Psoas muscle (tissue), 8 donors: ENCODE data around the gene RELN. TPM values are rescaled to one million over a fixed set of nuclear protein-coding genes. Genes with fewer than 3 reads are reported as not detected.

Source experiments
- ATAC-seq, 4 donors: fragments of 200-7000 bp; cut with Tn5 transposase; one replicate each; pipeline ENCODE4 v1.9.1; 2020; ENCODE audit warnings: moderate library complexity in 3 of 4, mild to moderate bottlenecking in 2 of 4
- DNase-seq, 2 donors: peaks; one replicate each; pipeline ENCODE4 v3.0.0-alpha.2; 2020
- H3K27ac ChIP-seq: fragments of 200-600 bp; one replicate; pipeline ENCODE4 v1.8.0; 2022
- H3K27me3 ChIP-seq, 3 donors: fragments of 200-600 bp in 1 of 3; one replicate each; pipeline versions ENCODE4 v1.6.1 to v1.8.0; 2013 to 2022; ENCODE audit warnings: low read length in 2 of 3, mild to moderate bottlenecking in 2 of 3, moderate library complexity in 1 of 3; ENCODE audit not compliant: insufficient read depth in 3 of 3
- H3K36me3 ChIP-seq, 2 donors: fragments of 200-600 bp in 1 of 2; one replicate each; pipeline versions ENCODE4 v1.6.1 to v1.8.0; 2013 to 2022; ENCODE audit warnings: low read depth in 1 of 2, mild to moderate bottlenecking in 1 of 2, moderate library complexity in 1 of 2; ENCODE audit not compliant: insufficient read depth in 1 of 2
- H3K4me1 ChIP-seq: fragments of 200-600 bp; one replicate; pipeline ENCODE4 v1.8.0; 2022
- H3K4me3 ChIP-seq: fragments of 200-600 bp; one replicate; pipeline ENCODE4 v1.8.0; 2022; ENCODE audit warnings: mild to moderate bottlenecking
- H3K9me3 ChIP-seq: fragments of 200-600 bp; one replicate; pipeline ENCODE4 v1.8.0; 2022
- CTCF ChIP-seq: fragments of 200-600 bp; IDR thresholded peaks from one replicate; pipeline ENCODE4 v1.8.0; 2022; ENCODE audit warnings: antibody characterized with exemption
- WGBS, 3 donors: extraction: QIAGEN DNeasy Blood & Tissue Kit; methylation state at CpG; one replicate each; pipeline versions ENCODE4 v1.1.6 to v1.1.7; 2013; 5-methylcytosine and 5-hydroxymethylcytosine counted together
- intact Hi-C, 2 donors: fragments of 100-400 bp; cut with DNase I; formaldehyde crosslinking; loops; one replicate each; pipeline versions ENCODE4 v1.11.0 to v1.14.2; 2022
- polyA plus RNA-seq, 3 donors: library from polyadenylated mRNA; stranded (reverse); fragments of 200-250 nt; gene quantifications; one replicate each; pipeline ENCODE4 v1.2.3, GENCODE V29; 2013
- total RNA-seq, 4 donors: library from RNA; stranded (reverse); fragmentation: NEBNext Ultra II Directional in 2 of 4; extraction: Animal tissue kit (Norgen Biotek cat#: 25700) in 2 of 4; gene quantifications; one replicate each; pipeline versions ENCODE4 v1.2.1 to v1.2.4, GENCODE V29; 2021 to 2023
- donor health status: healthy with polysubstance abuse.
- donor health status: DM: no; HTN: no; CAD: no; lungs with moderate emphysema.
- donor health status: Bipolar disorder and iron deficiency.
- donor health status: healthy.
- donor health status: DM: yes; HTN: yes; CAD: no.
- donor health status: DM: no; HTN: no; CAD: no.
- donor health status: DM: no; HTN: no; CAD: no.
- donor health status: DM: yes; HTN: yes; CAD: no.

RELN gene
- total and polyA plus RNA-seq, 7 donors = 0.10 to 0.44 (median 0.32) TPM

- 71 to 80% (median 75%) methylated on average over 6 of the region's 6 CpGs for WGBS, 3 donors
- H3K27ac ChIP-seq = no peak overlapping the region
- no peak for DNase-seq
- intact Hi-C loops = no loop called here
- TF ChIP-seq CTCF = no peak
- no peaks in the 10 kb centered on the region for H3K36me3 ChIP-seq
- no peak overlapping the region for H3K4me3 ChIP-seq
- no peaks in the 10 kb centered on the region for H3K4me1 ChIP-seq
- no peak for ATAC-seq
- H3K27me3 ChIP-seq = peaks cover 5 to 44% (median 11%) of the 10 kb centered on the region in 3 donors
- H3K9me3 ChIP-seq = no peaks in the 10 kb centered on the region
Measured at GRCh38 chr7:103985565-103986126, 3.8 kb downstream of the RELN start.

- no peaks in the 10 kb centered on the region for H3K4me1 ChIP-seq
- H3K9me3 ChIP-seq = no peaks in the 10 kb centered on the region
- no peaks in the 10 kb centered on the region for H3K36me3 ChIP-seq
- H3K27ac ChIP-seq = no peak overlapping the region
- H3K4me3 ChIP-seq = no peak overlapping the region
- ATAC-seq (no peak), DNase-seq (no peak)
- no peak for TF ChIP-seq CTCF
- intact Hi-C loops = no loop called here
- peaks cover 5 to 31% (median 11%) of the 10 kb centered on the region in 3 donors for H3K27me3 ChIP-seq
- WGBS, 3 donors = 76 to 86% (median 85%) methylated on average over 1 of the region's 1 CpG
Measured at GRCh38 chr7:103984050-103984449, 5.4 kb downstream of the RELN start.

- intact Hi-C loops = no loop called here
- DNase-seq (no peak), ATAC-seq (no peak)
- Histone ChIP-seq H3K27ac (no peak overlapping the region), H3K9me3 (no peaks in the 10 kb centered on the region), H3K27me3 (peaks cover 0 to 24% (median 11%) of the 10 kb centered on the region in 3 donors), H3K36me3 (no peaks in the 10 kb centered on the region), H3K4me1 (no peaks in the 10 kb centered on the region), H3K4me3 (no peak overlapping the region)
- 62 to 70% (median 63%) methylated on average over 6 of the region's 6 CpGs for WGBS, 3 donors
- no peak for TF ChIP-seq CTCF
Measured at GRCh38 chr7:103983201-103983977, 6.1 kb downstream of the RELN start.

- intact Hi-C loops = no loop called here
- WGBS, 3 donors = 34 to 39% (median 38%) methylated on average over 2 of the region's 2 CpGs
- DNase-seq (no peak), ATAC-seq (no peak)
- Histone ChIP-seq H3K27me3 (peaks cover 0 to 9% (median 8%) of the 10 kb centered on the region in 3 donors), H3K4me3 (no peak overlapping the region), H3K9me3 (no peaks in the 10 kb centered on the region), H3K36me3 (no peaks in the 10 kb centered on the region), H3K27ac (no peak overlapping the region), H3K4me1 (no peaks in the 10 kb centered on the region)
- no peak for TF ChIP-seq CTCF
Measured at GRCh38 chr7:103981003-103981423, 8.4 kb downstream of the RELN start.
